Activated B cell treated with CpG ODN at 0.5 μM for 24 hours (primary cell): Measurements from ENCODE around the gene PRKG1. TPM values are rescaled to one million over a fixed set of nuclear protein-coding genes. Genes with fewer than 3 reads are reported as not detected.

Experiments used
- ATAC-seq: fragments of 200-7000 bp; cut with Tn5 transposase; one replicate; pipeline ENCODE4 v1.10.0; 2021; ENCODE audit warnings: low read depth, mild to moderate bottlenecking, moderate library complexity
- CTCF ChIA-PET: fragments of 350-600 bp; sonication (Branson Sonifier 250); formaldehyde crosslinking; loops from one replicate; lab custom pipeline; 2021; ENCODE audit warnings: antibody characterized with exemption; lab: Charles Lee
- POLR2A ChIA-PET: fragments of 350-600 bp; sonication (Branson Sonifier 250); formaldehyde crosslinking; loops from one replicate; lab custom pipeline; 2021; ENCODE audit warnings: antibody characterized with exemption; lab: Charles Lee
- DNase-seq: peaks from one replicate; pipeline ENCODE4 v3.0.0; 2022
- H3K27ac Mint-ChIP-seq: one replicate; pipeline ENCODE4 v1.8.0; 2020; ENCODE audit warnings: mixed read lengths
- H3K27me3 Mint-ChIP-seq: one replicate; pipeline ENCODE4 v1.8.0; 2021; ENCODE audit warnings: mixed read lengths
- H3K36me3 Mint-ChIP-seq: one replicate; pipeline ENCODE4 v1.8.0; 2021; ENCODE audit warnings: low read depth, mixed read lengths
- H3K4me1 Mint-ChIP-seq: one replicate; pipeline ENCODE4 v1.8.0; 2021; ENCODE audit warnings: mixed read lengths
- H3K4me3 Mint-ChIP-seq: one replicate; pipeline ENCODE4 v1.8.0; 2020; ENCODE audit warnings: mild to moderate bottlenecking, mixed read lengths
- H3K9me3 Mint-ChIP-seq: one replicate; pipeline ENCODE4 v1.8.0; 2020; ENCODE audit warnings: mixed read lengths
- intact Hi-C: fragments of 100-400 bp; cut with micrococcal nuclease; formaldehyde crosslinking; loops from one replicate; pipeline ENCODE4 v1.15.1; 2024
- total RNA-seq: library from RNA; stranded (reverse); gene quantifications from 2 replicates; pipeline ENCODE4 v1.2.3, GENCODE V29; 2022
- TF ChIP-seq, protein P1 (sequence below): fragments of 200-600 bp; IDR thresholded peaks from one replicate; pipeline ENCODE4 v1.8.0; 2022; ENCODE audit warnings: antibody characterized with exemption, mild to moderate bottlenecking

PRKG1 gene
- total RNA-seq, 1 donor from 2014 or later = not detected

GRCh38 chr10:51907361-51907760 lies 833.1 kb downstream of the PRKG1 start:
- ChIA-PET POLR2A (no interaction called here), CTCF (no interaction called here)
- intact Hi-C loops = no loop called here
- Mint-ChIP-seq H3K9me3 (no peaks in the 10 kb centered on the region), H3K27me3 (no peaks in the 10 kb centered on the region), H3K27ac (no peak overlapping the region), H3K4me3 (no peak overlapping the region), H3K4me1 (no peaks in the 10 kb centered on the region), H3K36me3 (no peaks in the 10 kb centered on the region)
- TF ChIP-seq, protein P1, sequence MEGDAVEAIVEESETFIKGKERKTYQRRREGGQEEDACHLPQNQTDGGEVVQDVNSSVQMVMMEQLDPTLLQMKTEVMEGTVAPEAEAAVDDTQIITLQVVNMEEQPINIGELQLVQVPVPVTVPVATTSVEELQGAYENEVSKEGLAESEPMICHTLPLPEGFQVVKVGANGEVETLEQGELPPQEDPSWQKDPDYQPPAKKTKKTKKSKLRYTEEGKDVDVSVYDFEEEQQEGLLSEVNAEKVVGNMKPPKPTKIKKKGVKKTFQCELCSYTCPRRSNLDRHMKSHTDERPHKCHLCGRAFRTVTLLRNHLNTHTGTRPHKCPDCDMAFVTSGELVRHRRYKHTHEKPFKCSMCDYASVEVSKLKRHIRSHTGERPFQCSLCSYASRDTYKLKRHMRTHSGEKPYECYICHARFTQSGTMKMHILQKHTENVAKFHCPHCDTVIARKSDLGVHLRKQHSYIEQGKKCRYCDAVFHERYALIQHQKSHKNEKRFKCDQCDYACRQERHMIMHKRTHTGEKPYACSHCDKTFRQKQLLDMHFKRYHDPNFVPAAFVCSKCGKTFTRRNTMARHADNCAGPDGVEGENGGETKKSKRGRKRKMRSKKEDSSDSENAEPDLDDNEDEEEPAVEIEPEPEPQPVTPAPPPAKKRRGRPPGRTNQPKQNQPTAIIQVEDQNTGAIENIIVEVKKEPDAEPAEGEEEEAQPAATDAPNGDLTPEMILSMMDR = no peak
- ATAC-seq (no peak), DNase-seq (no peak)

DNA sequence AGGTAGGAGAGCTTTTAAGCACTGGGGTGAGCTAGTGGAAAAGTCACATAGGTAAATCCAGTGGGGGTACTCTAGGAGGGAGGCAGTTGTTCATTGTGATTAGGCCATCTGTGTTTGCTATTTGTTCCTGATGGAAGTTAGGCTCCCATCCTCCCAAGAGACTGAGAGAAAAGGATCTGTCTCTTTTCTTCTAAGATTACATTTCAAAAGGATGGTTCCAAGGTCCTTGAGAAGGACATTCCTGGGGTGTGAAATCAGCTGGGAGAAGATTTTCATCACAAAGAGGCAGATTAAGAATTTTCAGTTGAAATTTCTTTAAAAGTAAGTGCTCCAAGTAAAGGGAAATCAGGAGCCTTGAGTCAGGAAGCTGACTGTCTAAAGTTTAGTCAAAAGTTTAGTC lies 835.9 kb downstream of the PRKG1 start:
- H3K27me3 Mint-ChIP-seq = no peaks in the 10 kb centered on the region
- no peak for ATAC-seq
- intact Hi-C loops = no loop called here
- TF ChIP-seq, protein P1 = no peak
- H3K36me3 Mint-ChIP-seq = no peaks in the 10 kb centered on the region
- no peak overlapping the region for H3K27ac Mint-ChIP-seq
- H3K4me3 Mint-ChIP-seq = no peak overlapping the region
- ChIA-PET POLR2A (no interaction called here), CTCF (no interaction called here)
- H3K9me3 Mint-ChIP-seq = no peaks in the 10 kb centered on the region
- H3K4me1 Mint-ChIP-seq = no peaks in the 10 kb centered on the region
- no peak for DNase-seq

DNA sequence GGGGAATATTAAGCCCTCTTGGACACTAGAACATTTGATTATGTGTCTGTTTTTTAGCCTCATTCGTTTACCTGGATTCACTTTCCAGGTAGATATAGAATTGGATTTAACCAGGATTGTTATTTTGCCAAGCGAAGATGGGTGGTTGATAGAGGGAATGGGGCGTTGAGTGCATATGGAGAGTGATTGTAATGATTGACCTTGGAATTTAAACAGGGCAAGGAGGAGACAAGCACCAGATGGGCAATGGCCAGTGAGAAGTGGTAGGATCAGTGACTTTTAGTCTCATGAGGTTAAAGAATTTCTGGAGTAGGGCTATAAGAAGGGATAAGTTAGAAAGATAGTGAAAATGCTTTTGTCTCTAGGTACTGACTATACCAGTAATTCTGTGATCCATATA lies 836.3 kb downstream of the PRKG1 start:
- Mint-ChIP-seq H3K4me3 (no peak overlapping the region), H3K27me3 (no peaks in the 10 kb centered on the region), H3K9me3 (no peaks in the 10 kb centered on the region), H3K36me3 (no peaks in the 10 kb centered on the region), H3K4me1 (no peaks in the 10 kb centered on the region), H3K27ac (no peak overlapping the region)
- ATAC-seq = no peak
- TF ChIP-seq, protein P1 = no peak
- ChIA-PET CTCF (no interaction called here), POLR2A (no interaction called here)
- intact Hi-C loops = no loop called here
- no peak for DNase-seq

DNA sequence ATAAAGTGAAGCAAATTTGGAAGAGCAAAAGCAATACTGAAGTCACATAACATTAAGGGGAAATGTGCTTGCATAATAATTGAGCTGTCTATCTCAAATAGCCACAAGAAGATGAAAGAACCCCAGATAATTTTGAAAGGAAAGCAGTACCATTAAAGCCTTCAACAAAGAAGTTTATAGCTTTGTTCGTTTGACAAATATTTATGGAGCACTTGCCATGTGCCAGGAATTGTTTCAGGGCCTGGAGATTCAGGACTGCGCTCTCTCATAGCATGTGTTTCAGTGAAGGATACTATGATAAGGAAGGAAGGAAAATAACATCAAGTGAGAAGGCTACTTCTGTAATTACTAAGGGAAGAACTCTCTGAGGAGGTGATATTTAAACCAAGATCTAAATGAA lies 837.4 kb downstream of the PRKG1 start:
- CTCF ChIA-PET = no interaction called here
- intact Hi-C loops = no loop called here
- Mint-ChIP-seq H3K36me3 (no peaks in the 10 kb centered on the region), H3K4me1 (no peaks in the 10 kb centered on the region), H3K4me3 (no peak overlapping the region), H3K27me3 (no peaks in the 10 kb centered on the region), H3K9me3 (no peaks in the 10 kb centered on the region), H3K27ac (no peak overlapping the region)
- no peak for DNase-seq
- TF ChIP-seq, protein P1 = no peak
- no peak for ATAC-seq
- POLR2A ChIA-PET = no interaction called here

DNA sequence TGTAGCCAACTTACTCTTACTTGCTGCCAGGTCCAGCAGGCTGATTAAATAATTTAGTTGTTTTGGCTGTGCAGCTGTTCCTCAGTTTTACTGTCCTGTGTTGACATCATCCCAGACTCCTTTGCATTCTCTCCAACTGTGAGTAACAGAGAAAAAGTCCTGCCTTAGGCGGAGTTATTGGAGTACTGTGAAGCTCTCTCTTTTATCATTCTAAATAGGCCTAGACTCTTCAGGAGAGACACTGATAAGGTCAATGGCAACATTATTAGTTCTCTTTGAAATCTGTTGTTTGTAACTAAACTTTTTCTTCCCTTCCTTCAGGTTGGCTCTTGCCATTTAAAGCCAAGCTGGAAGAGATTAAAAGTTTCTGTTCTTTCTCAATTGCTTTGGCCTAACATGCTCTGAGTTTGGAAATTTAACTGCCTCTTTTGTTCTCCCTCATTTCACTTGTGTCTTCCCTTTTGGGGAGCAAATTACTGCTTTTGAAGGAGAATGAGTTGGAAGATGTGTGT lies 840.8 kb downstream of the PRKG1 start:
- intact Hi-C loops = no loop called here
- Mint-ChIP-seq H3K4me1 (no peaks in the 10 kb centered on the region), H3K27ac (no peak overlapping the region), H3K4me3 (no peak overlapping the region), H3K36me3 (no peaks in the 10 kb centered on the region), H3K27me3 (no peaks in the 10 kb centered on the region), H3K9me3 (no peaks in the 10 kb centered on the region)
- POLR2A ChIA-PET = no interaction called here
- CTCF ChIA-PET = no interaction called here
- ATAC-seq (no peak), DNase-seq (no peak)
- TF ChIP-seq, protein P1 = no peak
